NT2/D1 (cell line): Measurements from ENCODE around the gene ZNF235.
"Not testable (repeated sequence)": the region's sequence is repeated elsewhere in the genome, so short reads cannot be mapped to it uniquely, and the experiment has no call there.

Experiments
- DNase-seq: peaks from one replicate; pipeline ENCODE4 v3.0.0-alpha.2; 2011; ENCODE audit warnings: low read depth, low spot score
- H3K27me3 ChIP-seq: 2 replicates; pipeline ENCODE4 v1.6.0; 2011; ENCODE audit warnings: mild to moderate bottlenecking; ENCODE audit not compliant: insufficient read length, insufficient read depth
- H3K36me3 ChIP-seq: 2 replicates; pipeline ENCODE4 v1.6.1; 2011; ENCODE audit warnings: mild to moderate bottlenecking, low read length, mixed read lengths; ENCODE audit not compliant: insufficient read depth, insufficient read length
- H3K4me1 ChIP-seq: 2 replicates; pipeline ENCODE4 v1.5.1; 2011; ENCODE audit not compliant: insufficient read depth, insufficient read length
- H3K4me3 ChIP-seq: 2 replicates; pipeline ENCODE4 v1.5.1; 2011; ENCODE audit warnings: low read depth; ENCODE audit not compliant: insufficient read length
- H3K9ac ChIP-seq: 2 replicates; pipeline ENCODE4 v1.6.0; 2011; ENCODE audit warnings: low read depth; ENCODE audit not compliant: insufficient read length
- H3K9me3 ChIP-seq: 2 replicates; pipeline ENCODE4 v1.5.1; 2011; ENCODE audit warnings: mild to moderate bottlenecking, low read length; ENCODE audit not compliant: insufficient read depth
- SUZ12 ChIP-seq: IDR thresholded peaks from 2 replicates; pipeline ENCODE4 v1.6.1; 2011; ENCODE audit not compliant: insufficient read length, insufficient read depth; ENCODE audit errors: extremely low read depth
- YY1 ChIP-seq: IDR thresholded peaks from 2 replicates; pipeline ENCODE4 v1.6.1; 2011; ENCODE audit not compliant: insufficient read length, insufficient read depth
- ZNF274 ChIP-seq: IDR thresholded peaks from 2 replicates; pipeline ENCODE4 v1.6.1; 2011; ENCODE audit warnings: mild to moderate bottlenecking, low read depth, low read length

Gene ZNF235

GRCh38 chr19:44304659-44305193 lies at the start of gene ZNF235:
ZNF235 (minus strand) TSS chr19:44305025; CDS start chr19:44303404, 1,621 bp downstream.
- peak within 1 kb of the TSS; percentile 89 for H3K4me3 ChIP-seq
- peak; percentile 87 for DNase-seq

GRCh38 chr19:44346556-44346955 lies 41.7 kb upstream of the ZNF235 start:
- peaks cover 7% of the 10 kb centered on the region; the same call in 1 of the 2 replicates for H3K9me3 ChIP-seq
- no peak overlapping the region for H3K4me3 ChIP-seq
- no peaks in the 10 kb centered on the region for H3K27me3 ChIP-seq
- TF ChIP-seq ZNF274 (no peak), SUZ12 (no peak), YY1 (no peak)
- no peak overlapping the region for H3K9ac ChIP-seq
- no peak for DNase-seq
- no peaks in the 10 kb centered on the region for H3K4me1 ChIP-seq
- H3K36me3 ChIP-seq, result no peaks in the 10 kb centered on the region

More at GRCh38 chr19:44304659-44305193, at the start of gene ZNF235:
- peak within 1 kb of the TSS; percentile 90 for H3K9ac ChIP-seq
- no peak for TF ChIP-seq ZNF274
- TF ChIP-seq YY1, result no peak
- TF ChIP-seq SUZ12, result no peak
- peaks cover 9% of the 10 kb centered on the region for H3K36me3 ChIP-seq
- H3K9me3 ChIP-seq, result no peaks in the 10 kb centered on the region
- H3K4me1 ChIP-seq, result no peaks in the 10 kb centered on the region
- H3K27me3 ChIP-seq, result no peaks in the 10 kb centered on the region

GRCh38 chr19:44345959-44346358 lies 41.1 kb upstream of the ZNF235 start:
- H3K9ac ChIP-seq, result no peak overlapping the region
- peaks cover 7% of the 10 kb centered on the region; the same call in 1 of the 2 replicates for H3K9me3 ChIP-seq
- no peak overlapping the region for H3K4me3 ChIP-seq
- H3K4me1 ChIP-seq, result no peaks in the 10 kb centered on the region
- H3K27me3 ChIP-seq, result no peaks in the 10 kb centered on the region
- TF ChIP-seq SUZ12, result no peak
- TF ChIP-seq YY1, result no peak
- TF ChIP-seq ZNF274, result no peak
- DNase-seq, result no peak
- no peaks in the 10 kb centered on the region for H3K36me3 ChIP-seq

- H3K36me3 ChIP-seq, result peaks cover 9% of the 10 kb centered on the region
- no peaks in the 10 kb centered on the region for H3K27me3 ChIP-seq
- no peaks in the 10 kb centered on the region for H3K4me1 ChIP-seq
- TF ChIP-seq SUZ12 (no peak), ZNF274 (no peak)
- DNase-seq, result no peak
- H3K9me3 ChIP-seq, result peaks cover 13% of the 10 kb centered on the region
- H3K4me3 ChIP-seq, result no peak overlapping the region
- no peak overlapping the region for H3K9ac ChIP-seq
These were observed 39.4 kb upstream of the ZNF235 start for GRCh38 chr19:44344255-44344654.

- no peaks in the 10 kb centered on the region for H3K4me1 ChIP-seq
- peaks cover 12% of the 10 kb centered on the region for H3K36me3 ChIP-seq
- H3K9ac ChIP-seq, result no peak overlapping the region
- no peaks in the 10 kb centered on the region for H3K27me3 ChIP-seq
- peaks cover 15% of the 10 kb centered on the region for H3K9me3 ChIP-seq
- H3K4me3 ChIP-seq, result no peak overlapping the region
- no peak for DNase-seq
- TF ChIP-seq YY1, result no peak
These were observed 37.0 kb upstream of the ZNF235 start for GRCh38 chr19:44341794-44342193.

GRCh38 chr19:44334639-44335038 lies 29.8 kb upstream of the ZNF235 start:
- not testable (repeated sequence) for H3K4me3 ChIP-seq, DNase-seq, H3K4me1 ChIP-seq, H3K9ac ChIP-seq, H3K27me3 ChIP-seq
- Histone ChIP-seq H3K36me3 (peaks cover 46% of the 10 kb centered on the region), H3K9me3 (peaks cover 70% of the 10 kb centered on the region)

GRCh38 chr19:44332145-44332544 lies 27.3 kb upstream of the ZNF235 start:
- no peak for TF ChIP-seq ZNF274
- no peak for TF ChIP-seq SUZ12
- no peak for TF ChIP-seq YY1
- peaks cover 62% of the 10 kb centered on the region for H3K9me3 ChIP-seq

GRCh38 chr19:44315883-44316282 lies 11.1 kb upstream of the ZNF235 start:
- Histone ChIP-seq H3K4me1 (no peaks in the 10 kb centered on the region), H3K27me3 (no peaks in the 10 kb centered on the region), H3K9ac (no peak overlapping the region), H3K4me3 (no peak overlapping the region), H3K36me3 (no peaks in the 10 kb centered on the region), H3K9me3 (no peaks in the 10 kb centered on the region)
- TF ChIP-seq SUZ12 (no peak), ZNF274 (no peak), YY1 (no peak)
- no peak for DNase-seq

More at GRCh38 chr19:44332145-44332544, 27.3 kb upstream of the ZNF235 start:
- Histone ChIP-seq H3K27me3 (no peaks in the 10 kb centered on the region), H3K9ac (no peak overlapping the region), H3K36me3 (peaks cover 52% of the 10 kb centered on the region), H3K4me1 (no peaks in the 10 kb centered on the region), H3K4me3 (no peak overlapping the region)
- DNase-seq, result no peak
